ENCODE results near the gene RPP14.

The RPP14 gene

DNA sequence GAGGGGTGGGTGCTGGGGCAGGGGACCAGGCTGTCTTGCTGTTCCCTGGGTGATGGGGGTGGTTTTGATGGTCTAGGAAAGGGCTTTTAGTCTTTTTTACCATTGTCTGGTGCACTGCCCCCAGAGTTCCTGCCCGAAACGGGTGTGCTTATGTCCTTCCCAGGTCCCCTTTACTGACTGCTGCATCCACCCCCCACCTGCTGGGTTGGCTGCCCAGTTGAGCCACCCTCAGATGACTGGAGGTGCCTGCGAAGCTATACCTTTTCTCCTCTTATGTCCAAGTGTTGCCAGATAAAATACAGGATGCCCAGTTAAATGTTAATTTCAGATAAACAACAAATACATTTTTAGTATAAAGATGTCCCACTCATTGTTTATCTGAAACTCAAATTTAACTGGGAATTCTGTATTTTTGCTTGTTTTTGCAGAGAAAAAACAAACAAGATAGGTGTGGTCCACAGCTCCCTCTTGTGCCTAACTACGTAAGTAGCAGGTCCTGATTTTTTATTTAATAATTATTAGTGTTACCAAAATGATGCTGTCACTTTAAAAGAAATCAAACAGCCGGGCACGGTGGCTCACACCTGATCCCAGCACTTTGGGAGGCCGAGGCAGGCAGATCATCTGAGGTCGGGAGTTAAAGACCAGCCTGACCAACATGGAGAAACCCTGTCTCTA, 6.1 kb upstream of the RPP14 start:
- Mint-ChIP-seq H3K4me3 (no peak overlapping the region), H3K4me1 (no peaks in the 10 kb centered on the region), H3K27ac (no peak overlapping the region), H3K9me3 (peaks cover 3% of the 10 kb centered on the region), H3K36me3 (peaks cover 4% of the 10 kb centered on the region), H3K27me3 (peaks cover 3% of the 10 kb centered on the region)
- ATAC-seq (ENCODE audit: low read depth): peak; percentile 38
- no peak for DNase-seq (ENCODE audit: low spot score in 2 of 2)

GRCh38 chr3:58307639-58308215, 1.7 kb downstream of the RPP14 start:
- Mint-ChIP-seq H3K27ac (peak overlapping the region; percentile 98), H3K4me1 (peaks cover 12% of the 10 kb centered on the region), H3K9me3 (no peaks in the 10 kb centered on the region), H3K36me3 (peaks cover 11% of the 10 kb centered on the region), H3K4me3 (peak overlapping the region; percentile 92), H3K27me3 (no peaks in the 10 kb centered on the region)
- peak; percentile 34 to 36 for DNase-seq (ENCODE audit: low spot score in 2 of 2)
- no peak for ATAC-seq (ENCODE audit: low read depth)

GRCh38 chr3:58308728-58309127, 2.7 kb downstream of the RPP14 start:
- no peaks in the 10 kb centered on the region for H3K9me3 Mint-ChIP-seq
- ATAC-seq (ENCODE audit: low read depth) (no peak), DNase-seq (ENCODE audit: low spot score in 2 of 2) (no peak)
- H3K27me3 Mint-ChIP-seq: no peaks in the 10 kb centered on the region
- peaks cover 13% of the 10 kb centered on the region for H3K36me3 Mint-ChIP-seq
- no peak overlapping the region for H3K27ac Mint-ChIP-seq
- peaks cover 12% of the 10 kb centered on the region for H3K4me1 Mint-ChIP-seq
- no peak overlapping the region for H3K4me3 Mint-ChIP-seq

DNA sequence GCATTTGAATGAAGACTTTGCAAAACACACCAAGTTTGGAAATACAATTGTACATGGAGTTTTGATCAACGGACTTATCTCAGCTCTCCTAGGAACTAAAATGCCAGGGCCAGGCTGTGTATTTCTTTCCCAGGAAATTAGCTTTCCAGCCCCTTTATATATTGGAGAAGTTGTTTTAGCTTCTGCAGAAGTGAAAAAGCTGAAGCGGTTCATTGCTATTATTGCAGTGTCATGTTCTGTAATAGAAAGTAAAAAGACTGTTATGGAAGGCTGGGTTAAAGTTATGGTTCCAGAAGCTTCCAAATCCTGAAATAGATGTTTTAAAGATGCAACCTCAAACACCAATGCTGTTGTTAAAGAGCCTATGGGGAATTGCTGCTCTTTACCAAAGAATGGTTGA, 11.8 kb downstream of the RPP14 start:
- DNase-seq (ENCODE audit: low spot score in 2 of 2) (no peak), ATAC-seq (ENCODE audit: low read depth) (no peak)
- Mint-ChIP-seq H3K27ac (no peak overlapping the region), H3K4me3 (no peak overlapping the region), H3K27me3 (no peaks in the 10 kb centered on the region), H3K4me1 (peaks cover 13% of the 10 kb centered on the region), H3K36me3 (peaks cover 19% of the 10 kb centered on the region), H3K9me3 (no peaks in the 10 kb centered on the region)

DNA sequence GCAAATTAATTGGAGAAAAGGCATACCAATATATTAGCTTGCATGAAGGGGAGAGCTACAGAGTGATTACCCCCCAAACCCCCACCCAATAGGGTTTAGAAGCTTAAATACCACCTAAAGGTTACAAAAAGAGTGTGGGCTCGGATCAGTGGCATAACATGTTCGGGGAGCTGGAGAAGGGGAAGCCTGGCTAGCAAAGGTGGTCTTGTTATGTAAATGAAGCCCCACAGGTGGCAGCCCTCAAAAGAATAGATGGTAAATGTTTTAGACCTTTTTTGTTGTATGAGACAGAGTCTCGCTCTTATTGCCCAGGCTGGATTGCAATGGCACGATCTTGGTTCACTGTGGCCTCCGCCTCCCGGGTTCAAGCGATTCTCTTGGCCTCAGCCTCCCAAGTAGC, 15.7 kb downstream of the RPP14 start:
- H3K36me3 Mint-ChIP-seq: peaks cover 6% of the 10 kb centered on the region
- H3K27me3 Mint-ChIP-seq: no peaks in the 10 kb centered on the region
- H3K27ac Mint-ChIP-seq: peak overlapping the region; percentile 24
- H3K9me3 Mint-ChIP-seq: no peaks in the 10 kb centered on the region
- no peak for DNase-seq (ENCODE audit: low spot score in 2 of 2)
- H3K4me3 Mint-ChIP-seq: no peak overlapping the region
- peaks cover 29% of the 10 kb centered on the region for H3K4me1 Mint-ChIP-seq
- no peak for ATAC-seq (ENCODE audit: low read depth)

DNA sequence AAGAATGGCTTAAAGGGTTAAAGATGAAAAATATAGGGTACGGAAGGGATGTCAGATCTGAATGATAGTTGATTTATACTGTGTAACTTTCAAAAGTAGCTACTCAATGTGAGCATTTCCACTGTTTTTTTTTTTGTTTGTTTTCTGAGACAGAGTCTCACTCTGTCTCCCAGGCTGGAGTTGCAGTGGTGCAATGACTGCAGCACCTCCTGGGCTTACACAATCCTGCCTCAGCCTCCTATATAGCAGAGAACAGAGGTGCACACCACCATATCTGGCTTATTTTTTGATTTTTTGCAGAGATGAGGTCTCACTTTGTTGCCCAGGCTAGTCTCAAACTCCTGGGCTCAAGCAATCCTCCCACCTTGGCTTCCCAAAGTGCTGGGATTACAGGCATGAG, 16.7 kb downstream of the RPP14 start:
- Mint-ChIP-seq H3K4me3 (no peak overlapping the region), H3K9me3 (no peaks in the 10 kb centered on the region), H3K36me3 (peaks cover 4% of the 10 kb centered on the region), H3K27ac (no peak overlapping the region), H3K27me3 (no peaks in the 10 kb centered on the region), H3K4me1 (peaks cover 29% of the 10 kb centered on the region)
- no peak for ATAC-seq (ENCODE audit: low read depth)
- DNase-seq (ENCODE audit: low spot score in 2 of 2): no peak

GRCh38 chr3:58323529-58324390, 17.7 kb downstream of the RPP14 start:
- DNase-seq (ENCODE audit: low spot score in 2 of 2) (no peak), ATAC-seq (ENCODE audit: low read depth) (no peak)
- peaks cover 29% of the 10 kb centered on the region for H3K4me1 Mint-ChIP-seq
- no peak overlapping the region for H3K4me3 Mint-ChIP-seq
- no peaks in the 10 kb centered on the region for H3K27me3 Mint-ChIP-seq
- H3K36me3 Mint-ChIP-seq: no peaks in the 10 kb centered on the region
- H3K9me3 Mint-ChIP-seq: no peaks in the 10 kb centered on the region
- peak overlapping the region; percentile 85 for H3K27ac Mint-ChIP-seq

- Mint-ChIP-seq H3K36me3 (no peaks in the 10 kb centered on the region), H3K4me1 (peaks cover 29% of the 10 kb centered on the region), H3K27me3 (no peaks in the 10 kb centered on the region), H3K4me3 (no peak overlapping the region), H3K9me3 (no peaks in the 10 kb centered on the region), H3K27ac (peak overlapping the region; percentile 85)
- no peak for DNase-seq (ENCODE audit: low spot score in 2 of 2)
- peak; percentile 56 for ATAC-seq (ENCODE audit: low read depth)
Observed at GRCh38 chr3:58324391-58325390, 18.6 kb downstream of the RPP14 start.

DNA sequence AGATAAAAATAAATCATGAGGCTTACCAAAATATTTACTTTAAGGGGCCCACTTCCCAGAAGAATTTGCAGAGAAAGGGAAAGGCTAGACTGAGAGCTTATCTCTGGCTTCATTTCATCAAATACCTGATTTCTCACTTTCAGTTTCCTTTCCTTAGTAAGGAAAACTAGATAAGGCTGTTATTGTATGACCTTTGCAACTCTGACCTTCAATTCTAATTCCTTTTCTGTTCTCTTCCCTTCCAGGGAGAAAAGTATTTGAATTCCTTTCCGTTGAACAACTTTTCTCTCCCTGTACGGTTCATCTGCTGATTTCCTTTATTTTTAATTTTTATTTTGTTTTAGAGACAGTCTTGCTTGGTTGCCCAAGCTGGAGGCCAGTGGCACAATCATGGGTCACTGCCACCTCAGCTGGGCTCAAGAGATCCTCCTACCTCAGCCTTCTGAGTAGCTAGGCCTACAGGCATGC, 19.5 kb downstream of the RPP14 start:
- H3K4me3 Mint-ChIP-seq: peak overlapping the region; percentile 15
- no peaks in the 10 kb centered on the region for H3K36me3 Mint-ChIP-seq
- H3K27me3 Mint-ChIP-seq: no peaks in the 10 kb centered on the region
- DNase-seq (ENCODE audit: low spot score in 2 of 2) (no peak), ATAC-seq (ENCODE audit: low read depth) (no peak)
- H3K9me3 Mint-ChIP-seq: no peaks in the 10 kb centered on the region
- H3K4me1 Mint-ChIP-seq: peaks cover 29% of the 10 kb centered on the region
- no peak overlapping the region for H3K27ac Mint-ChIP-seq

DNA sequence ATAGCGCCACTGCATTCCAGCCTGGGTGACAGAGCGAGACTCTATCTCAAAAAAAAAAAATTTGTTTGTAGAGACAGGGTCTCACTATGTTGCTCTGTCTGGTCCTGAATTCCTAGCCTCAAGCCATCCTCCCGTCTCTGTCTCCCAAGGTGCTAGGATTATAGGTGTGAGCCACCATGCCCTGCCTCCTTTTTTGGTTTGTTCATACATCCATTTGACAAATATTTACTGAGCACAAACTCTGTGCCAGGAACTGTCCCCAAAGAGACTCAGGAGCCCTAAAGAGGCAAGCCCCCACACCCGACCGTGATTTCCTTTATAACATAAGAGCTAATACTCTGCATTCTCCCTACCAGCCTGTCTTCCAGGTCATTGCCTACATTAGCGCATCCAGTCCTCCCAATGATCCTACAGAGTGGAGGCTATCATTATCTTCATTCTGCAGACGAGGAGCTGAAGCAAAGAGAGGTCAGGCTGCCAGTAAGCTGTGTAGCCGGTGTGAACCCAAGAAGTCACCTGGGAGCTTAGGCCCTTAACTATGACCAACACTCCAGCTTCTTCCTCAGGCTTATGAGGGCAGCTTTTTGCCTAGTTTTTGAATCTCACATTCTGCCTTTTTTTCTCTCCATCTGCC, 20.3 kb downstream of the RPP14 start:
- no peak for ATAC-seq (ENCODE audit: low read depth)
- Mint-ChIP-seq H3K4me1 (peaks cover 24% of the 10 kb centered on the region), H3K36me3 (no peaks in the 10 kb centered on the region), H3K4me3 (no peak overlapping the region), H3K27ac (no peak overlapping the region), H3K9me3 (no peaks in the 10 kb centered on the region), H3K27me3 (no peaks in the 10 kb centered on the region)
- no peak for DNase-seq (ENCODE audit: low spot score in 2 of 2)

DNA sequence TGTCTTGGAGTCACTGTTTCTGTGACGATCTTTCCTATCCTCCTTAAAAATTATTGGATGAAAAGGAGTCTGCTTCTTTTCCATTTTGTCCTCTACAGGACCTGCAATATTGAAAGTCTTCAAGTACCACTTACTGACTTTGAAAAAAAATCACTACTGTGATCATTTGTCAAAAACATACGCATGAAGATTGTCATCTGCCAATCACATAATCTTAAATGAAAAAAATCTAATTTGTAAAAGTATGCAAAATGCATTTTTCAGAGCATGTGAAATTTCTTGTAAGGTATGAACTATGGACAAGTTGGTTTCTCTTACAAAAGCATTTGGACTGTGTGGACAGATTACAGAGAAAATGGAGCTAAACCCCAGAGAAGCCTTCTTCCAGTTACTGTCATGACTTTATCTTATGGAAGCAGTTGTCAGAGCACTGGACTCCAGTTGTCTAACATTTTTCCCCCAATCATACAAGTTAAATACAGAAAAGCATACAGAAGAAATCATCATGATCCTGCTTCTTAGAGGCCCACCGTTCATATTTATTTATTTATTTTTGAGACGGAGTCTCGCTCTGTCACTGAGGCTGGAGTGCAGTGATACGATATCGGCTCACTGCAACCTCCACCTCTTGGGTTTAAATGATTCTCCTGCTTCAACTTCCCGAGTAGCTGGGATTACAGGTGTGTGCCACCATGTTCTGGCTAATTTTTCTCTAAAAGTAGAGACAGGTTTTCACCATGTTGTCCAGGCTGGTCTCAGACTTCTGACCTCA, 23.3 kb downstream of the RPP14 start:
- DNase-seq (ENCODE audit: low spot score in 2 of 2) (no peak), ATAC-seq (ENCODE audit: low read depth) (no peak)
- no peaks in the 10 kb centered on the region for H3K27me3 Mint-ChIP-seq
- no peaks in the 10 kb centered on the region for H3K36me3 Mint-ChIP-seq
- H3K9me3 Mint-ChIP-seq: no peaks in the 10 kb centered on the region
- H3K4me1 Mint-ChIP-seq: peaks cover 22% of the 10 kb centered on the region
- no peak overlapping the region for H3K27ac Mint-ChIP-seq
- no peak overlapping the region for H3K4me3 Mint-ChIP-seq

DNA sequence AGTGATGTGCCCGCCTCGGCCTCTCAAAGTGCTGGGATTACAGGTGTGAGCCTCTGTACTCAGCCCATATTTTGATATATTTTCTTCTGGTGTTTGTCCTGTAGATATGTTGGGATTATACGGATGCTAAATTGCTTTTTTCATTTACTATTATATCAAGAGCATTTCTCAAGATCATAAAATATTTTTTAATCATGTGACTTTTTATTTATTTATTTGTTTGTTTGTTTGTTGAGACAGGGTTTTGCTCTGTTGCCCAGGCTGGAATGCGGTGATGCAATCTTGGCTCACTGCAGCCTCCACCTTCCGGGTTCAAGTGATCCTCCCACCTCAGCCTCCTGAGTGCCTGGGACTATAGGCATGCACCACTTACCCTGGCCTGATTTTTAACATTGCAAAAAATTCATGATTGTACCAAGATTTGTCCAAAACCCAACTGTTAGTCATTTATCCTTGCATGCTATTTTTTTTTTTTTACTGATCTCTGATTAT, 23.9 kb downstream of the RPP14 start:
- DNase-seq (ENCODE audit: low spot score in 2 of 2): no peak
- no peaks in the 10 kb centered on the region for H3K9me3 Mint-ChIP-seq
- no peak for ATAC-seq (ENCODE audit: low read depth)
- H3K27ac Mint-ChIP-seq: no peak overlapping the region
- no peaks in the 10 kb centered on the region for H3K36me3 Mint-ChIP-seq
- H3K4me1 Mint-ChIP-seq: peaks cover 23% of the 10 kb centered on the region
- H3K4me3 Mint-ChIP-seq: no peak overlapping the region
- no peaks in the 10 kb centered on the region for H3K27me3 Mint-ChIP-seq
